GM23248 (cell line): ENCODE results near the gene CADM1.

Source experiments
- EZH2 ChIP-seq: fragments of 200-600 bp; sonication (generic); IDR thresholded peaks from 2 replicates; pipeline ENCODE4 v1.6.1; 2018; ENCODE audit warnings: antibody characterized with exemption, mild to moderate bottlenecking; ENCODE audit not compliant: insufficient read depth, poor library complexity, severe bottlenecking
- EZH2phosphoT487 ChIP-seq: fragments of 200-600 bp; sonication (generic); IDR thresholded peaks from 2 replicates; pipeline ENCODE4 v1.6.1; 2018; ENCODE audit warnings: antibody characterized with exemption, moderate library complexity, mild to moderate bottlenecking, low read depth; ENCODE audit not compliant: insufficient read depth

GRCh38 chr11:115500547-115501501 lies 3.4 kb downstream of the CADM1 start:
- TF ChIP-seq EZH2: no peak
- TF ChIP-seq EZH2phosphoT487: no peak
